GM04503 (cell line): ENCODE results near the gene TIGD6.

Experiments
- DNase-seq: peaks from one replicate; pipeline ENCODE4 v3.0.0-alpha.2; 2012; ENCODE audit warnings: low read depth

TIGD6 gene

GRCh38 chr5:150016537-150016936, 16.1 kb upstream of the TIGD6 start:
- DNase-seq, result no peak

DNA sequence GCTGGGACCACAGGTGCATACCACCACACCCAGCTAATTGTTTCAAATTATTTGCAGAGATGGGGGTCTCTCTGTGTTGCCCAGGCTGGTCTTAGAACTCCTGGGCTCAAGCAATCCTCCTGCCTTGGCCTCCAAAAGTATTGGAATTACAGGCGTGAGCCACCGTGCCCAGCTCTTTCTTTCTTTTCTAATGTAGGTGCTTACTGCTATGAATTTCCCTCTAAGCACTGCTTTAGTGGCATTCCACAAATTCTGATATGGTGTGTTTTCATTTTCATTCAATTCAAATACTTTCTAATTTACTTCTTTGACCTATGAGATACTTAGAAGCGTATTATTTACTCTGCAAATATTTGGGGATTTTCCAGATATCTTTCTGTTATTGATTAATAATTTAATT, 15.0 kb upstream of the TIGD6 start:
- no peak for DNase-seq

DNA sequence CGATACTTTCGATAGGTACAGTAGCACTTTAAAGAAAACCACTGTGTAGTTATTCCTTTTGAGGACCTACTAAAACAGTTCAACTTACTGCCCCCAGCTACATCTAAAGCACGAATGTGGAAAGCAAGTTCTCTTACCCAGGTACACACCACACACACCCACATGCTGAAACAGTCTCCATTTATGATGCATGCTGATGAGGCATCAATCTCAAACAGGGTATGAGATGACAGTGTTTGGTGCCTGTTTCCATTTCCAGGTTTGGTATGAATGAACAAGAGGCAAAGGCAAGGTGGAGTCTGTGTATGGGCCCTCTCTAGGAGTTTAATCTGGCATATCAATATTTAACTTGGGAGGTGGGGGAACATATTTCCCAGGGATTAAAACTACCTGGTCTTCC, 14.0 kb upstream of the TIGD6 start:
- DNase-seq, result no peak

DNA sequence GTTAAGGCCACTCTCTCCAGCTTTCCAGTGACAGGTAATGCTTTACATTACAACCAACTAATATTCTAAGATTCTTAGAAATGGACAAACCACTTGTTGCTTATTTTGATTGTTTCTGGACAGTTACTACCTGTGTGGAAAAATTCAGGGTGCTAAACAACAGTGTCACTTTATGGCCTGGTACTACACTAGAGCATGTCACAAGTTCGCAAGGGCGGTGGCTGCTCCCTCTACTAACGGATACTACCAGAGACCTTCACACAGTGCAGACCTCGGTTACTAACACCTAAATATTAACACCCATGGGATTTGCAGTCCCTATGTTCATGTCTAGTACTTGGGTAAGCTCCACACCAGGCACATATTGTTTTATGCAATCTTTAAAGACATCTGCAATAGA, 13.5 kb upstream of the TIGD6 start:
- DNase-seq, result no peak

DNA sequence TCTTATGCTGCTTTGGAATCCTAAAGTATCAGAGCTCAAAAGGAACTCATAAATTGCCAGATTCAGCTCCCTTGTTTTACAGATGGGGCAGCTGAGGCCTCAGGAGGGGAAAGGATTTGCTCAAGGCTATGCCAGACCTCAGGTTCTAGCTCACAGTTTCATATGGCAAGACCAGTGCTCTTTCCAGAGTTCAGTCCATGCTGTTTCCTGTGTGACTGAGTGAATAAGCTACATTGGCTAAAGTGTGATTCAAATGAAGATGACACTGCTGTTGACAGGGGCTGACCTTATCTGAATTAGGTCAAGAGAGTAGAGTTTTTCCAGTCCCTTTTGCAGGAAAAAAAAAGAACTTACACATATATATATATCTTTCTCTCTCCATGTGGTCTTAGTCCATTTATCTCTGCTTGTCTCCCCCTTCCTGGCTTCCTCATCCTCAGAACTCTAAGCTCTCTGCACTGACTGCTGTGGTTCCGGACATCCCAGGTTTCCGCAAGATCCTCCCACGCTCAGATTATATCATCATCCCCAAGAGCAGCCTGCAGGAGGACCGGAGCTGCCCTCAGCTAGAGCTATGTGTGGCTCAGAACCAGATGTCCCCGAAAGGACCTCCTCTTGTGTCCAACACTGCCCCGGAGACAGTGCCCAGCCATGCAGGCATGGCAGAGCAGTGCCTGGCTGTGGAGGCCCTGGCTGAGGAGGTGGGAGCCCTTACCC, 9.4 kb upstream of the TIGD6 start:
- no peak for DNase-seq

DNA sequence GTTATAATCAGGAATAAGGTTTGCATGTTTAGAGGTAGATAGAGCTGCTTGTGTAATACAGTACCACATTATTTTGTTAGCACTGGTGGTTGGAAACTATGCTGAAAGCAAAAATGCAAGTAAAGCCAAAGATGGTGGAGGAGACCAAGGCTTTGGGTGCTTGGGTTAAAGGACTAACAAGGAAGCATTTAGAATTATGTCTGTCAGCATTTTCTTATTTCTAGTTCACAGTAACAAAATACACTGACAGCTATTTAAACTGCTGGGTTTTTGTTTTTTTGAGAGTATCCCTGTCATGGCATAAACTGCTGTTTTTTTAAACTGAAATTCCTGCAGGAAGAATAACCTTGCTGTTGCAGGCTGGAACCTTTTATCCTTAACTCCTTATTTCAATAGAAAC, 6.6 kb upstream of the TIGD6 start:
- no peak for DNase-seq

GRCh38 chr5:150006318-150006717, 5.9 kb upstream of the TIGD6 start:
- no peak for DNase-seq

GRCh38 chr5:150001660-150002486, 1.4 kb upstream of the TIGD6 start:
- DNase-seq, result peak; percentile 39

- DNase-seq, result no peak
These were observed 671 bp upstream of the TIGD6 start for GRCh38 chr5:150000990-150001659.

GRCh38 chr5:149999866-150000255, 593 bp downstream of the TIGD6 start:
- DNase-seq, result no peak

DNA sequence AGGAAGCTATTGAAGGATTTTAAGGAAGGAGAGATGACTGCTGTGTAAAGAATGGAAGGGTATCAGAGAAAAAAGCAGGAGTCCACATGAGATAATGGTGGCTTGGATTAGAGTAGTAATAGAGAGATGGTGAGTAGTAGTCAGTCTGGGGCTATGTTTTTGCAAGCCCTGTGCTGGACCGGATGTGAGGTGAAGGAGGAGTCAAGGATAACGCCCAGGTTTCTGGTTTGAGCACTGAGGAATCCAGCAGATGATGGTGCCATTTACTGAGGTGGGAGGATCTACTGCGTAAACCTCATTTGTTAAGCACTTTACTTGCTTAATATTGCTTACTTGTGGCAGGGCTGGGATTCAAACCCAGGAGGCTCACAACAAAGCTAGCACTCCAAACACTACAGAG, 1.1 kb downstream of the TIGD6 start:
- no peak for DNase-seq

GRCh38 chr5:149998281-149998680, 2.2 kb downstream of the TIGD6 start:
- DNase-seq, result no peak

- DNase-seq, result no peak
These were observed 4.1 kb downstream of the TIGD6 start for GRCh38 chr5:149996205-149996890.

DNA sequence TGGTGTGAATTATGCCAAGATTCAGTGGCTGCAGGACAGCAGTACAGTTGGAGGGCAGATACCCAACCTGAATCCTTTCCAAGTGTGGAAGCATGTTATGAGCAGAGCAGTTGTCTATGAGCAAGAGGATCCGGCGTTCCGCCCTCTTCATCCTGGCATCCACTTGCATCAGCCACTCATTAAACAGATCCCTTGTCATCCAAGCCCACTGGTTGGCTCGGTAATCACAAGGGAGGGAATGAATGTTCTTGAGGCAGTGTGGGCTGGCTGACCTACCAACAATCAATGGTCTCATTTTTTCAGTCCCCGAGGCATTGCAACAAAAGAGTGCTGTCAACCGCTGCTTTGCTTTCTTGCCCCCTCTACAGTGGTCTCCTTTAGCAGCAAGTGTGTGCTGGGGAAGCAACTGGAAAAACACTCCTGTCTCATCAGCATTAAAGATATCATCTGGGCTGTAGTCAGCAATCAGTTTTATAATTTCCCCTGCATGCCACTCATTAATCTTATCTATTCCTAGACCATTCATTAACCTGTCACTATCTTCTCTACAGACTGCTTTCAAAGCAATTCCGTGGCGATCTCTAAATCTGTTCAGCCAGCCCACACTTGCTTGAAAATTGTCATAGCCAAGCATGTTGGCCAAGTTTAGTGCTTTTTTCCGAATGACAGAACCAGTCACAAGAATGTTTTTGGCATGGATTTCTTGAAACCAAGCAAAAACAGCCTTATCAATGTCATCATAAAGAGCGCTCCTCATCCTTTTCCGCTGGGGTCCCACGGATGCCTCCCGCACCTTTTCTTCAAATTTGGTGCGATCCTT, 4.9 kb downstream of the TIGD6 start:
- no peak for DNase-seq

GRCh38 chr5:149993471-149993870, 7.0 kb downstream of the TIGD6 start:
- no peak for DNase-seq

GRCh38 chr5:149990518-149991376, 9.7 kb downstream of the TIGD6 start:
- DNase-seq, result no peak

DNA sequence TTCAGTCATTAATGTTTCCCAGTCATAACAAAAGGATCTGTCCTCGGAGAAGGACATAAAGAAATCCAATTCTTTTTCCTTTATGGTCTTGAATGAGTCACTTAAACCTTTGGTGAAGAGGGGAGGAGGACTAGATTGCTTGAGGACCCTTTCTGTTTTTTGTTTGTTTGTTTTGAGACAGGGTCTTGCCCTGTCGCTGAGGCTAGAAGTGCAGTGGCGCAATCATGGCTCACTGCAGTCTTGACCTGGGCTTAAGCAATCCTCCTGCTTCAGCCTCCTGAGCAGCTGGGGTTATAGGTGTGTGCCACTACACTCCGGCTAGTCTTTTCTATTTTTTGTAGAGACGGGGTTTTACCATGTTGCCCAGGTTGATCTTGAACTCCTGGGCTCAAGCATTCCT, 12.3 kb downstream of the TIGD6 start:
- no peak for DNase-seq

- no peak for DNase-seq
These were observed 17.9 kb downstream of the TIGD6 start for GRCh38 chr5:149982505-149982904.

DNA sequence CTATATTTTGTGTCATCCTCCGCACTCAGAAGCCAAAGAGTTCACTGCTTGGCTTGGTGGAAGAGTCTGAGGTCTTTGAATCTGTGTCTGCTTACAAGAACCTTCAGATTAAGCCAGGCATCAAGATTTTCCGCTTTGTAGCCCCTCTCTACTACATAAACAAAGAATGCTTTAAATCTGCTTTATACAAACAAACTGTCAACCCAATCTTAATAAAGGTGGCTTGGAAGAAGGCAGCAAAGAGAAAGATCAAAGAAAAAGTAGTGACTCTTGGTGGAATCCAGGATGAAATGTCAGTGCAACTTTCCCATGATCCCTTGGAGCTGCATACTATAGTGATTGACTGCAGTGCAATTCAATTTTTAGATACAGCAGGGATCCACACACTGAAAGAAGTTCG, 19.2 kb downstream of the TIGD6 start:
- no peak for DNase-seq

- DNase-seq, result no peak
These were observed 20.6 kb downstream of the TIGD6 start for GRCh38 chr5:149979896-149980295.

DNA sequence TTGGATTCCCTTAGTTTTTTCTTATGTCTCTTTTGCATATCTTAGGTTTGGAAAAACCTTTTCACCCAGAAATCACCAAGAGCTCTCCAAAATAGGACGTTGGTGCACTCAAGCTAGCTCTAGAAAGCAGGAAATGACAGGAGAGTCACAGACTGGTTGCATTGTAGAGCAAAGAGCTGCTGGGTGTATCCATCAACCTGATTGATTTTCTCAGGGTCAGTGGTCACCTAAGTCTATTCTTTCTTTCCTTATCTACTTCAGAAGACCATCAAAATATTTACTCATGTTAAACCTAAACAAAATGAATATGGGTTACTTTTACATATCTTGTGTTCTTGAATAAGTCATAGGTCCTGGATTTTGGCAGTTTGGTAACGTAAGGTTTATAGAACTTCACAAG, 25.0 kb downstream of the TIGD6 start:
- DNase-seq, result no peak
